SK-N-SH (cell line): ENCODE measurements around the gene SLC24A4. TPM values are rescaled to one million over a fixed set of nuclear protein-coding genes. Genes with fewer than 3 reads are reported as not detected.

Experiments
- CTCF ChIA-PET: fragments of 300-600, 350-600 bp; formaldehyde crosslinking; extraction: SDS; loops from one replicate; lab custom pipeline; 2021; lab: Yijun Ruan, JAX
- POLR2A ChIA-PET: fragments of 350-600 bp; sonication (Branson Sonifier 250); formaldehyde crosslinking; extraction: SDS; loops from one replicate; lab custom pipeline; 2020; ENCODE audit warnings: antibody characterized with exemption, inconsistent platforms; lab: Yijun Ruan, JAX
- DNase-seq: peaks from one replicate; pipeline ENCODE4 v3.0.0; 2012
- H2AFZ ChIP-seq: fragments of 200-600 bp; sonication (generic); 2 replicates; pipeline ENCODE4 v1.8.1; 2016; ENCODE audit warnings: antibody characterized with exemption, mild to moderate bottlenecking, low read depth
- H3F3A ChIP-seq: fragments of 200-600 bp; sonication (generic); replicated peaks from 2 replicates; pipeline ENCODE3; 2016; ENCODE audit warnings: antibody characterized with exemption, mild to moderate bottlenecking; ENCODE audit not compliant: insufficient read depth
- H3K27ac ChIP-seq, 2 experiments: fragments of 200-500 bp in 1 of 2; fragments of 200-600 bp in 1 of 2; sonication (Bioruptor generic) in 1 of 2; sonication (generic), shearing (Covaris generic) in 1 of 2; 2 replicates each; pipeline versions ENCODE4 v1.5.1 to v1.6.1; 2014 to 2016; ENCODE audit warnings: low read depth in 2 of 2, inconsistent platforms in 1 of 2, low read length in 1 of 2, mild to moderate bottlenecking in 1 of 2, mixed read lengths in 1 of 2
- H3K27me3 ChIP-seq: fragments of 200-600 bp; sonication (generic), shearing (Covaris generic); 2 replicates; pipeline ENCODE4 v1.6.1; 2016; ENCODE audit warnings: mixed run types; ENCODE audit not compliant: insufficient read depth
- H3K36me3 ChIP-seq, 2 experiments: fragments of 200-500 bp in 1 of 2; fragments of 200-600 bp in 1 of 2; sonication (Bioruptor generic) in 1 of 2; sonication (generic) in 1 of 2; replicated peaks in 1 of 2; 2 replicates each; pipeline versions ENCODE3 to v1.5.1; 2014 to 2016; ENCODE audit warnings: low read length in 1 of 2, mild to moderate bottlenecking in 1 of 2; ENCODE audit not compliant: insufficient read depth in 2 of 2, control insufficient read depth in 1 of 2
- H3K4me1 ChIP-seq, 2 experiments: fragments of 200-500 bp in 1 of 2; fragments of 200-600 bp in 1 of 2; sonication (Bioruptor generic) in 1 of 2; sonication (generic), shearing (Covaris generic) in 1 of 2; 2 replicates each; pipeline versions ENCODE4 v1.5.1 to v1.6.1; 2014 to 2016; ENCODE audit warnings: low read depth in 1 of 2, low read length in 1 of 2, mixed run types in 1 of 2; ENCODE audit not compliant: insufficient read depth in 2 of 2, control insufficient read depth in 1 of 2
- H3K4me2 ChIP-seq: fragments of 200-600 bp; sonication (generic), shearing (Covaris generic); 2 replicates; pipeline ENCODE4 v1.6.1; 2017; ENCODE audit warnings: mixed run types
- H3K4me3 ChIP-seq, 2 experiments: fragments of 200-500 bp in 1 of 2; fragments of 200-600 bp in 1 of 2; sonication (Bioruptor generic) in 1 of 2; sonication (generic), shearing (Covaris generic) in 1 of 2; 2 replicates each; pipeline versions ENCODE4 v1.5.1 to v1.8.1; 2014 to 2016; ENCODE audit warnings: low read depth in 2 of 2, inconsistent platforms in 1 of 2, low read length in 1 of 2, mild to moderate bottlenecking in 1 of 2, mixed read lengths in 1 of 2, moderate library complexity in 1 of 2
- H3K79me2 ChIP-seq: fragments of 200-600 bp; sonication (generic); 2 replicates; pipeline ENCODE4 v1.8.1; 2017; ENCODE audit warnings: mild to moderate bottlenecking; ENCODE audit not compliant: insufficient read depth
- H3K9ac ChIP-seq: fragments of 200-600 bp; sonication (generic); 2 replicates; pipeline ENCODE4 v1.6.1; 2017; ENCODE audit warnings: mixed run types
- H3K9me2 ChIP-seq: fragments of 200-600 bp; sonication (generic); 2 replicates; pipeline ENCODE4 v1.6.1; 2017; ENCODE audit warnings: mixed run types
- H3K9me3 ChIP-seq: fragments of 200-600 bp; sonication (generic); 2 replicates; pipeline ENCODE4 v1.6.1; 2017; ENCODE audit warnings: mixed run types, mild to moderate bottlenecking, moderate library complexity
- H4K20me1 ChIP-seq: fragments of 200-600 bp; sonication (generic); 2 replicates; pipeline ENCODE4 v1.6.1; 2017; ENCODE audit warnings: mild to moderate bottlenecking, mixed run types; ENCODE audit not compliant: insufficient read depth
- ELF1 ChIP-seq: IDR thresholded peaks from 2 replicates; pipeline ENCODE4 v1.4.0; 2012
- EP300 ChIP-seq, 2 experiments: IDR thresholded peaks; 2 replicates each; pipeline versions ENCODE4 v1.4.0 to v1.6.1; 2012; ENCODE audit warnings: borderline replicate concordance in 1 of 2, low read depth in 1 of 2, low read length in 1 of 2
- EZH2phosphoT487 ChIP-seq: fragments of 200-600 bp; sonication (generic); IDR thresholded peaks from 2 replicates; pipeline ENCODE4 v1.6.1; 2017; ENCODE audit warnings: low read depth, mixed run types, mild to moderate bottlenecking, antibody characterized with exemption, moderate library complexity, borderline replicate concordance
- FOSL2 ChIP-seq: IDR thresholded peaks from 2 replicates; pipeline ENCODE4 v1.4.0; 2012; ENCODE audit warnings: low read depth, mild to moderate bottlenecking, moderate library complexity, borderline replicate concordance
- FOXJ3 ChIP-seq: sonication (generic); formaldehyde crosslinking; IDR thresholded peaks from 2 replicates; pipeline ENCODE4 v1.5.1; 2020; ENCODE audit warnings: mild to moderate bottlenecking, missing genetic modification reagents
- FOXM1 ChIP-seq: IDR thresholded peaks from 2 replicates; pipeline ENCODE4 v1.4.0; 2012; ENCODE audit warnings: low read depth, mild to moderate bottlenecking
- GABPA ChIP-seq: IDR thresholded peaks from 2 replicates; pipeline ENCODE4 v1.4.0; 2012; ENCODE audit warnings: low read depth, mild to moderate bottlenecking
- NFIC ChIP-seq: IDR thresholded peaks from 2 replicates; pipeline ENCODE4 v1.4.0; 2012; ENCODE audit warnings: borderline replicate concordance
- NRF1 ChIP-seq: IDR thresholded peaks from 2 replicates; pipeline ENCODE4 v1.6.1; 2012; ENCODE audit warnings: low read depth, mild to moderate bottlenecking, low read length
- POLR2AphosphoS5 ChIP-seq: IDR thresholded peaks from 2 replicates; pipeline ENCODE4 v1.6.1; 2012; ENCODE audit warnings: low read depth, low read length
- RCOR1 ChIP-seq: fragments of 150-350 bp; IDR thresholded peaks from 2 replicates; pipeline ENCODE4 v1.6.1; 2017; ENCODE audit warnings: antibody characterized with exemption, low read length
- RXRA ChIP-seq: IDR thresholded peaks from 2 replicates; pipeline ENCODE4 v1.4.0; 2012; ENCODE audit warnings: low read depth, mild to moderate bottlenecking, borderline replicate concordance
- SIN3A ChIP-seq: IDR thresholded peaks from 2 replicates; pipeline ENCODE4 v1.6.1; 2012; ENCODE audit warnings: low read depth, mild to moderate bottlenecking, low read length, moderate library complexity, borderline replicate concordance
- SMC3 ChIP-seq: IDR thresholded peaks from 2 replicates; pipeline ENCODE4 v1.6.1; 2012; ENCODE audit warnings: low read depth, low read length, improper control_type of control experiment
- TAF1 ChIP-seq: IDR thresholded peaks from 2 replicates; pipeline ENCODE4 v1.6.1; 2012; ENCODE audit warnings: low read depth, mild to moderate bottlenecking, low read length, moderate library complexity, borderline replicate concordance
- YY1 ChIP-seq: IDR thresholded peaks from 2 replicates; pipeline ENCODE4 v1.4.0; 2012; ENCODE audit warnings: low read depth, mild to moderate bottlenecking
- WGBS: methylation state at CpG from one replicate; pipeline ENCODE4 v1.1.6; 2017; ENCODE audit warnings: low lambda C conversion rate; 5-methylcytosine and 5-hydroxymethylcytosine counted together
- polyA plus RNA-seq, 3 experiments: library from polyadenylated mRNA; depleted of rRNA; stranded (reverse); fragments of >200 nt; gene quantifications; 2 replicates each; pipeline ENCODE4 v1.2.3, GENCODE V29; 2012
- TF ChIP-seq, protein P1 (sequence below): IDR thresholded peaks from 2 replicates; pipeline ENCODE4 v1.6.1; 2012; ENCODE audit warnings: mild to moderate bottlenecking, low read depth, low read length, moderate library complexity
- TF ChIP-seq, protein P2 (sequence below): IDR thresholded peaks from 2 replicates; pipeline ENCODE4; 2012
- TF ChIP-seq, protein P3 (sequence below): IDR thresholded peaks from 2 replicates; pipeline ENCODE4 v1.4.0; 2012; ENCODE audit warnings: low read depth
- TF ChIP-seq, protein P4 (sequence below): IDR thresholded peaks from 2 replicates; pipeline ENCODE4 v1.4.0; 2012; ENCODE audit warnings: low read depth, borderline replicate concordance

Gene SLC24A4
- polyA plus RNA-seq, 1 of the 3 experiments (the other 2 are of a cell fraction) = 0.07 TPM

DNA sequence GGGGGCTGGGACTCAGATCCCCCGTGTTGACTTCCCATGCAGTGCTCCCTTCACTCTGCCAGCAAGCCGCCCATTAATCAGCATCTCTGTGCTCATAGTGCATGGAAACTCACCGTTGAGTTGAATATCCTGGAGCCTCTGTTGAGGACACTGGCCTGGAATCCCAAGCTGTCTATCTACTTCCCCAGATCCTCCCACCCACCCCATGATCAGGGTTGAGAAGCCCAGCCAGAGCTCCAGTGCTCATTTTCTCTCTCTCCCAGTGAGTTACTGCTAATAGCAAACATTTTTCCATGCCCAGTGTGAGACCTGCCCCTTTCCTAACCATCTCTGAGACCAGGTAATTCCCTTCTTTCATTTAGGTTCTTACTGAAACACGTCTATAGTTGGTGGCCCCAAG is 88.2 kb downstream of the SLC24A4 start:
- no peaks in the 10 kb centered on the region for H4K20me1 ChIP-seq
- H3K9me2 ChIP-seq = no peaks in the 10 kb centered on the region
- 12% methylated on average over 4 of the region's 4 CpGs for WGBS
- no peak overlapping the region for H3K9ac ChIP-seq
- peaks cover 35% of the 10 kb centered on the region; the same call in 1 of the 2 replicates for H3K27me3 ChIP-seq
- no peaks in the 10 kb centered on the region for H3K36me3 ChIP-seq
- H3F3A ChIP-seq = no peaks in the 10 kb centered on the region
- no peaks in the 10 kb centered on the region for H3K79me2 ChIP-seq
- no peaks in the 10 kb centered on the region for H3K9me3 ChIP-seq
- no peak overlapping the region for H3K27ac ChIP-seq
- H3K4me2 ChIP-seq = no peak overlapping the region
- TF ChIP-seq, protein P1, sequence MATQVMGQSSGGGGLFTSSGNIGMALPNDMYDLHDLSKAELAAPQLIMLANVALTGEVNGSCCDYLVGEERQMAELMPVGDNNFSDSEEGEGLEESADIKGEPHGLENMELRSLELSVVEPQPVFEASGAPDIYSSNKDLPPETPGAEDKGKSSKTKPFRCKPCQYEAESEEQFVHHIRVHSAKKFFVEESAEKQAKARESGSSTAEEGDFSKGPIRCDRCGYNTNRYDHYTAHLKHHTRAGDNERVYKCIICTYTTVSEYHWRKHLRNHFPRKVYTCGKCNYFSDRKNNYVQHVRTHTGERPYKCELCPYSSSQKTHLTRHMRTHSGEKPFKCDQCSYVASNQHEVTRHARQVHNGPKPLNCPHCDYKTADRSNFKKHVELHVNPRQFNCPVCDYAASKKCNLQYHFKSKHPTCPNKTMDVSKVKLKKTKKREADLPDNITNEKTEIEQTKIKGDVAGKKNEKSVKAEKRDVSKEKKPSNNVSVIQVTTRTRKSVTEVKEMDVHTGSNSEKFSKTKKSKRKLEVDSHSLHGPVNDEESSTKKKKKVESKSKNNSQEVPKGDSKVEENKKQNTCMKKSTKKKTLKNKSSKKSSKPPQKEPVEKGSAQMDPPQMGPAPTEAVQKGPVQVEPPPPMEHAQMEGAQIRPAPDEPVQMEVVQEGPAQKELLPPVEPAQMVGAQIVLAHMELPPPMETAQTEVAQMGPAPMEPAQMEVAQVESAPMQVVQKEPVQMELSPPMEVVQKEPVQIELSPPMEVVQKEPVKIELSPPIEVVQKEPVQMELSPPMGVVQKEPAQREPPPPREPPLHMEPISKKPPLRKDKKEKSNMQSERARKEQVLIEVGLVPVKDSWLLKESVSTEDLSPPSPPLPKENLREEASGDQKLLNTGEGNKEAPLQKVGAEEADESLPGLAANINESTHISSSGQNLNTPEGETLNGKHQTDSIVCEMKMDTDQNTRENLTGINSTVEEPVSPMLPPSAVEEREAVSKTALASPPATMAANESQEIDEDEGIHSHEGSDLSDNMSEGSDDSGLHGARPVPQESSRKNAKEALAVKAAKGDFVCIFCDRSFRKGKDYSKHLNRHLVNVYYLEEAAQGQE = no peak
- TF ChIP-seq EZH2phosphoT487 (no peak), RXRA (no peak), FOXJ3 (no peak), NFIC (no peak), ELF1 (no peak), FOSL2 (no peak), GABPA (no peak), TAF1 (no peak), POLR2AphosphoS5 (no peak), FOXM1 (no peak), SIN3A (no peak), NRF1 (no peak), RCOR1 (no peak), YY1 (no peak), SMC3 (no peak), EP300 (IDR thresholded peaks at IDR 0.05; ENCODE audit: borderline replicate concordance in 1 of 2, low read depth in 1 of 2, low read length in 1 of 2) (no peak)
- TF ChIP-seq, protein P2, sequence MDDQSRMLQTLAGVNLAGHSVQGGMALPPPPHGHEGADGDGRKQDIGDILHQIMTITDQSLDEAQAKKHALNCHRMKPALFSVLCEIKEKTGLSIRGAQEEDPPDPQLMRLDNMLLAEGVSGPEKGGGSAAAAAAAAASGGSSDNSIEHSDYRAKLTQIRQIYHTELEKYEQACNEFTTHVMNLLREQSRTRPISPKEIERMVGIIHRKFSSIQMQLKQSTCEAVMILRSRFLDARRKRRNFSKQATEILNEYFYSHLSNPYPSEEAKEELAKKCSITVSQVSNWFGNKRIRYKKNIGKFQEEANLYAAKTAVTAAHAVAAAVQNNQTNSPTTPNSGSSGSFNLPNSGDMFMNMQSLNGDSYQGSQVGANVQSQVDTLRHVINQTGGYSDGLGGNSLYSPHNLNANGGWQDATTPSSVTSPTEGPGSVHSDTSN = no peak
- TF ChIP-seq, protein P3, sequence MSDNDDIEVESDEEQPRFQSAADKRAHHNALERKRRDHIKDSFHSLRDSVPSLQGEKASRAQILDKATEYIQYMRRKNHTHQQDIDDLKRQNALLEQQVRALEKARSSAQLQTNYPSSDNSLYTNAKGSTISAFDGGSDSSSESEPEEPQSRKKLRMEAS = no peak
- TF ChIP-seq, protein P4, sequence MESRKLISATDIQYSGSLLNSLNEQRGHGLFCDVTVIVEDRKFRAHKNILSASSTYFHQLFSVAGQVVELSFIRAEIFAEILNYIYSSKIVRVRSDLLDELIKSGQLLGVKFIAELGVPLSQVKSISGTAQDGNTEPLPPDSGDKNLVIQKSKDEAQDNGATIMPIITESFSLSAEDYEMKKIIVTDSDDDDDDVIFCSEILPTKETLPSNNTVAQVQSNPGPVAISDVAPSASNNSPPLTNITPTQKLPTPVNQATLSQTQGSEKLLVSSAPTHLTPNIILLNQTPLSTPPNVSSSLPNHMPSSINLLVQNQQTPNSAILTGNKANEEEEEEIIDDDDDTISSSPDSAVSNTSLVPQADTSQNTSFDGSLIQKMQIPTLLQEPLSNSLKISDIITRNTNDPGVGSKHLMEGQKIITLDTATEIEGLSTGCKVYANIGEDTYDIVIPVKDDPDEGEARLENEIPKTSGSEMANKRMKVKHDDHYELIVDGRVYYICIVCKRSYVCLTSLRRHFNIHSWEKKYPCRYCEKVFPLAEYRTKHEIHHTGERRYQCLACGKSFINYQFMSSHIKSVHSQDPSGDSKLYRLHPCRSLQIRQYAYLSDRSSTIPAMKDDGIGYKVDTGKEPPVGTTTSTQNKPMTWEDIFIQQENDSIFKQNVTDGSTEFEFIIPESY = no peak
- no peak overlapping the region for H3K4me3 ChIP-seq
- ChIA-PET POLR2A (no interaction called here), CTCF (no interaction called here)
- no peaks in the 10 kb centered on the region for H3K4me1 ChIP-seq
- no peak for DNase-seq
- no peak overlapping the region for H2AFZ ChIP-seq
